IMR-90 (cell line): ENCODE measurements around the gene ZNF692. TPM values are rescaled to one million over a fixed set of nuclear protein-coding genes. Genes with fewer than 3 reads are reported as not detected.

Experiments used
- ATAC-seq: fragments of 200-7000 bp; cut with Tn5 transposase; 2 replicates; pipeline ENCODE4 v1.9.1; 2020; ENCODE audit warnings: low read depth, mild to moderate bottlenecking, moderate library complexity
- BruUV-seq: library from RNA; stranded (reverse); fragments of 400-500 nt; replicated peaks from 2 replicates; lab custom pipeline; 2021; lab: Mats Ljungman, UMichigan
- CTCF ChIA-PET: fragments of 300-600 bp; formaldehyde crosslinking; extraction: SDS; loops from one replicate; lab custom pipeline; 2021; ENCODE audit warnings: antibody characterized with exemption; lab: Yijun Ruan, JAX
- POLR2A ChIA-PET: fragments of 300-600 bp; sonication (Branson Sonifier 250); formaldehyde crosslinking; loops from one replicate; lab custom pipeline; 2022; ENCODE audit warnings: antibody characterized with exemption; ENCODE audit not compliant: unreplicated experiment; lab: Charles Lee
- DNase-seq: peaks from one replicate; pipeline ENCODE4 v3.0.0; 2013
- H2AFZ ChIP-seq: replicated peaks from 2 replicates; pipeline ENCODE3; 2013; ENCODE audit warnings: low read length, mild to moderate bottlenecking; ENCODE audit not compliant: poor library complexity
- H2AK5ac ChIP-seq: 2 replicates; pipeline ENCODE4 v1.6.1; 2013; ENCODE audit warnings: low read depth, low read length, inconsistent platforms
- H2AK9ac ChIP-seq: replicated peaks from 2 replicates; pipeline ENCODE3; 2013; ENCODE audit warnings: mild to moderate bottlenecking, low read depth, low read length, moderate library complexity; ENCODE audit not compliant: poor library complexity
- H2BK120ac ChIP-seq: 2 replicates; pipeline ENCODE4 v1.6.1; 2013; ENCODE audit warnings: low read depth, low read length, inconsistent platforms
- H2BK15ac ChIP-seq: 3 replicates; pipeline ENCODE4 v1.6.1; 2013; ENCODE audit warnings: low read depth, low read length, inconsistent platforms
- H2BK20ac ChIP-seq: 2 replicates; pipeline ENCODE4 v1.6.1; 2013; ENCODE audit warnings: low read depth, mild to moderate bottlenecking, inconsistent platforms, low read length, moderate library complexity
- H2BK5ac ChIP-seq: 2 replicates; pipeline ENCODE4 v1.6.1; 2013; ENCODE audit warnings: mild to moderate bottlenecking, low read depth, low read length, inconsistent platforms; ENCODE audit not compliant: poor library complexity, severe bottlenecking
- H3K14ac ChIP-seq: replicated peaks from 2 replicates; pipeline ENCODE4 v1.6.1; 2013; ENCODE audit warnings: low read depth, low read length, inconsistent platforms
- H3K18ac ChIP-seq: 2 replicates; pipeline ENCODE4 v1.6.1; 2013; ENCODE audit warnings: low read depth, low read length, control low read depth
- H3K23ac ChIP-seq: 2 replicates; pipeline ENCODE4 v1.6.1; 2013; ENCODE audit warnings: low read depth, low read length, inconsistent platforms
- H3K27ac ChIP-seq: 2 replicates; pipeline ENCODE4 v1.5.1; 2013; ENCODE audit warnings: mild to moderate bottlenecking, control low read depth, low read length; ENCODE audit not compliant: insufficient read depth
- H3K27me3 ChIP-seq: 2 replicates; pipeline ENCODE4 v1.6.1; 2013; ENCODE audit warnings: low read length; ENCODE audit not compliant: control insufficient read depth, insufficient read depth
- H3K36me3 ChIP-seq: 2 replicates; pipeline ENCODE4 v1.6.1; 2013; ENCODE audit warnings: low read length, mixed read lengths; ENCODE audit not compliant: control insufficient read depth, insufficient read depth
- H3K4ac ChIP-seq: 2 replicates; pipeline ENCODE4 v1.6.1; 2013; ENCODE audit warnings: low read depth, low read length, inconsistent platforms
- H3K4me1 ChIP-seq: 2 replicates; pipeline ENCODE4 v1.6.1; 2013; ENCODE audit warnings: low read length, mixed read lengths; ENCODE audit not compliant: control insufficient read depth, insufficient read depth
- H3K4me2 ChIP-seq: 2 replicates; pipeline ENCODE4 v1.6.1; 2013; ENCODE audit warnings: low read depth, mild to moderate bottlenecking, control low read depth, low read length, moderate library complexity
- H3K4me3 ChIP-seq: 2 replicates; pipeline ENCODE4 v1.5.1; 2013; ENCODE audit warnings: low read depth, mild to moderate bottlenecking, control low read depth, low read length, moderate library complexity; ENCODE audit not compliant: insufficient read depth
- H3K56ac ChIP-seq: 2 replicates; pipeline ENCODE4 v1.6.1; 2013; ENCODE audit warnings: low read length, inconsistent platforms; ENCODE audit not compliant: insufficient read depth; ENCODE audit errors: extremely low read depth
- H3K79me1 ChIP-seq, 2 experiments: 2 replicates each; pipeline ENCODE4 v1.6.1; 2013; ENCODE audit warnings: low read length in 2 of 2, inconsistent platforms in 1 of 2, low read depth in 1 of 2
- H3K9ac ChIP-seq: 2 replicates; pipeline ENCODE4 v1.6.1; 2013; ENCODE audit warnings: low read depth, low read length, control low read depth
- H3K9me1 ChIP-seq: 2 replicates; pipeline ENCODE4 v1.6.1; 2013; ENCODE audit warnings: low read length, inconsistent platforms; ENCODE audit not compliant: insufficient read depth
- H3K9me3 ChIP-seq: 2 replicates; pipeline ENCODE4 v1.6.1; 2013; ENCODE audit warnings: low read length; ENCODE audit not compliant: control insufficient read depth, insufficient read depth
- H4K20me1 ChIP-seq: 2 replicates; pipeline ENCODE4 v1.6.1; 2013; ENCODE audit warnings: low read length, inconsistent platforms; ENCODE audit not compliant: insufficient read depth
- H4K5ac ChIP-seq: 2 replicates; pipeline ENCODE4 v1.6.1; 2013; ENCODE audit warnings: mild to moderate bottlenecking, low read depth, low read length, control low read depth
- H4K8ac ChIP-seq, 2 experiments: 2 replicates each; pipeline ENCODE4 v1.6.1; 2013; ENCODE audit warnings: low read depth in 2 of 2, low read length in 2 of 2, control low read depth in 1 of 2, inconsistent platforms in 1 of 2
- H4K91ac ChIP-seq: 2 replicates; pipeline ENCODE4 v1.6.1; 2013; ENCODE audit warnings: low read depth, low read length, inconsistent platforms; ENCODE audit not compliant: insufficient read depth
- BHLHE40 ChIP-seq: fragments of 150-350 bp; IDR thresholded peaks from 2 replicates; pipeline ENCODE4 v1.6.1; 2016; ENCODE audit warnings: mild to moderate bottlenecking, low read depth, low read length
- CEBPB ChIP-seq: IDR thresholded peaks from 2 replicates; pipeline ENCODE4 v1.6.1; 2012; ENCODE audit warnings: low read depth, low read length, improper control_type of control experiment
- CHD1 ChIP-seq: IDR thresholded peaks from 2 replicates; pipeline ENCODE4 v1.6.1; 2012; ENCODE audit warnings: low read depth, low read length, improper control_type of control experiment
- CTCF ChIP-seq: conservative IDR thresholded peaks from 2 replicates; pipeline ENCODE4 v1.5.1; 2012; ENCODE audit warnings: mild to moderate bottlenecking, low read depth, low read length, improper control_type of control experiment
- ELK1 ChIP-seq: fragments of 150-350 bp; IDR thresholded peaks from 2 replicates; pipeline ENCODE4 v1.6.1; 2016; ENCODE audit warnings: low read depth, mild to moderate bottlenecking, low read length, moderate library complexity, borderline replicate concordance
- FOS ChIP-seq: fragments of 150-350 bp; IDR thresholded peaks from 2 replicates; pipeline ENCODE4 v1.6.1; 2016; ENCODE audit warnings: low read depth, low read length
- MAFK ChIP-seq: IDR thresholded peaks from 2 replicates; pipeline ENCODE4 v1.6.1; 2012; ENCODE audit warnings: low read depth, low read length, improper control_type of control experiment
- MAZ ChIP-seq: IDR thresholded peaks from 2 replicates; pipeline ENCODE4 v1.6.1; 2012; ENCODE audit warnings: low read depth, mild to moderate bottlenecking, low read length, improper control_type of control experiment, moderate library complexity, borderline replicate concordance
- MXI1 ChIP-seq: IDR thresholded peaks from 2 replicates; pipeline ENCODE4 v1.6.1; 2012; ENCODE audit warnings: low read depth, mild to moderate bottlenecking, low read length, moderate library complexity, borderline replicate concordance
- NFE2L2 ChIP-seq: fragments of 150-350 bp; IDR thresholded peaks from 2 replicates; pipeline ENCODE4 v1.6.1; 2016; ENCODE audit warnings: low read depth, mild to moderate bottlenecking, low read length
- POLR2A ChIP-seq: IDR thresholded peaks from 2 replicates; pipeline ENCODE4 v1.6.1; 2012; ENCODE audit warnings: mild to moderate bottlenecking, low read depth, low read length
- RCOR1 ChIP-seq: IDR thresholded peaks from 2 replicates; pipeline ENCODE4 v1.6.1; 2012; ENCODE audit warnings: mild to moderate bottlenecking, low read length, improper control_type of control experiment; ENCODE audit not compliant: insufficient replicate concordance
- SMC3 ChIP-seq: fragments of 150-350 bp; IDR thresholded peaks from 2 replicates; pipeline ENCODE4 v1.6.1; 2016; ENCODE audit warnings: low read depth, mild to moderate bottlenecking, antibody characterized with exemption, low read length, moderate library complexity
- USF2 ChIP-seq: fragments of 150-350 bp; IDR thresholded peaks from 2 replicates; pipeline ENCODE4 v1.6.1; 2017; ENCODE audit warnings: mild to moderate bottlenecking, antibody characterized with exemption, low read length, low read depth
- WGBS, 2 experiments: methylation state at CpG; one replicate each; pipeline versions ENCODE4 v1.1.5 to v1.1.7; 2013; ENCODE audit warnings: missing lambda C conversion rate in 2 of 2; ENCODE audit not compliant: insufficient read length in 1 of 2; ENCODE audit errors: extremely low coverage in 2 of 2; 5-methylcytosine and 5-hydroxymethylcytosine counted together
- dilution Hi-C: fragments of 300-500 bp; cut with HindIII; formaldehyde crosslinking; loops from one replicate; pipeline ENCODE4 v1.14.3; 2018; ENCODE audit warnings: low sequenced_read_pairs; ENCODE audit not compliant: unreplicated experiment
- in situ Hi-C: fragments of 300-500 bp; cut with MboI; formaldehyde crosslinking; loops from 3 replicates; pipeline ENCODE4 v1.14.3; 2019; ENCODE audit warnings: low sequenced_read_pairs, inconsistent platforms, mixed read lengths
- intact Hi-C: fragments of 100-400 bp; cut with micrococcal nuclease; formaldehyde crosslinking; loops from 2 replicates; pipeline ENCODE4 v1.10.0; 2022
- polyA plus RNA-seq, 3 experiments: library from polyadenylated mRNA; depleted of rRNA; stranded (reverse); fragments of >200 nt; gene quantifications; 2 replicates each; pipeline ENCODE4 v1.2.3, GENCODE V29; 2012; ENCODE audit warnings: low replicate concordance in 1 of 3
- total RNA-seq: library from RNA; depleted of rRNA; stranded (reverse); fragments of >200 nt; gene quantifications from 2 replicates; pipeline ENCODE4 v1.2.3, GENCODE V29; 2012

The ZNF692 gene
- total and polyA plus RNA-seq, 2 of the 4 experiments (the other 2 are of a cell fraction) = 7.3 to 50.4 TPM

GRCh38 chr1:248849152-248849551 lies 9.7 kb downstream of the ZNF692 start:
- Histone ChIP-seq H4K91ac (no peak overlapping the region), H2BK20ac (no peak overlapping the region), H3K4me3 (no peak overlapping the region), H3K4me2 (no peak overlapping the region), H2AK5ac (no peak overlapping the region), H3K9me1 (peaks cover 12% of the 10 kb centered on the region; the same call in 1 of the 2 replicates), H2BK15ac (no peak overlapping the region), H4K5ac (no peak overlapping the region), H3K36me3 (peaks cover 63% of the 10 kb centered on the region), H3K4me1 (no peaks in the 10 kb centered on the region), H3K56ac (no peak overlapping the region), H3K14ac (no peak overlapping the region), H3K23ac (no peak overlapping the region), H3K79me1 (peaks cover 17 to 21% of the 10 kb centered on the region in 2 experiments), H2AFZ (no peak overlapping the region), H2BK5ac (no peak overlapping the region), H2BK120ac (no peak overlapping the region), H4K20me1 (no peaks in the 10 kb centered on the region; the same call in 1 of the 2 replicates), H4K8ac (no peak overlapping the region), H3K9ac (no peak overlapping the region), H3K9me3 (no peaks in the 10 kb centered on the region), H3K4ac (no peak overlapping the region), H2AK9ac (no peak overlapping the region), H3K18ac (no peak overlapping the region), H3K27ac (no peak overlapping the region), H3K27me3 (no peaks in the 10 kb centered on the region)
- ChIA-PET CTCF (no interaction called here), POLR2A (no interaction called here)
- in situ Hi-C loops (no loop called here), intact Hi-C loops (no loop called here), dilution Hi-C loops (no loop called here)
- no TSS peak for BruUV-seq
- ATAC-seq (no peak), DNase-seq (no peak)
- no peak for TF ChIP-seq CTCF
- TF ChIP-seq CEBPB = no peak
- no peak for TF ChIP-seq MAFK
- TF ChIP-seq MXI1 = no peak
- TF ChIP-seq BHLHE40 = no peak
- no peak for TF ChIP-seq FOS
- TF ChIP-seq NFE2L2 = no peak
- no peak for TF ChIP-seq RCOR1
- TF ChIP-seq MAZ = no peak
- no peak for TF ChIP-seq CHD1
- no peak for TF ChIP-seq USF2
- no peak for TF ChIP-seq ELK1
- no peak for TF ChIP-seq POLR2A
- no peak for TF ChIP-seq SMC3
- 100% methylated on average over 1 of the region's 3 CpGs; no CpG with 5 or more reads in 1 of the 2 experiments for WGBS, 2 experiments
